DOHH2 (cell line): Measurements from ENCODE around the gene METTL24.

ENCODE experiments used
- CTCF ChIP-seq: fragments of 200-600 bp; sonication (generic); IDR thresholded peaks from one replicate; pipeline ENCODE4 v1.5.1; 2014; ENCODE audit warnings: antibody characterized with exemption, mild to moderate bottlenecking, low read depth, low read length; ENCODE audit not compliant: poor library complexity, severe bottlenecking
- EZH2phosphoT487 ChIP-seq: fragments of 200-600 bp; sonication (generic); IDR thresholded peaks from 2 replicates; pipeline ENCODE4 v1.6.1; 2017; ENCODE audit warnings: borderline replicate concordance, mild to moderate bottlenecking, antibody characterized with exemption, low read length, moderate library complexity, mixed read lengths

GRCh38 chr6:110323258-110323657 is 34.9 kb downstream of the METTL24 start:
- TF ChIP-seq CTCF (no peak), EZH2phosphoT487 (no peak)
